Hepatocyte (in vitro differentiated cells): ENCODE data around the gene CD44. TPM values are rescaled to one million over a fixed set of nuclear protein-coding genes. Genes with fewer than 3 reads are reported as not detected.

ENCODE experiments used
- DNase-seq: peaks from one replicate; pipeline ENCODE4 v3.0.0-alpha.2; 2016; ENCODE audit warnings: low spot score
- H2AFZ ChIP-seq: fragments of 200-600 bp; sonication (generic); 2 replicates; pipeline ENCODE4 v1.6.0; 2016; ENCODE audit warnings: antibody characterized with exemption, mild to moderate bottlenecking
- H3K27ac ChIP-seq: fragments of 200-600 bp; sonication (generic); 2 replicates; pipeline ENCODE4 v1.5.1; 2016; ENCODE audit warnings: mild to moderate bottlenecking
- H3K27me3 ChIP-seq: fragments of 200-600 bp; sonication (generic); 2 replicates; pipeline ENCODE4 v1.6.1; 2016
- H3K36me3 ChIP-seq: fragments of 200-600 bp; sonication (generic); replicated peaks from 2 replicates; pipeline ENCODE4 v1.5.1; 2016; ENCODE audit warnings: low read depth; ENCODE audit not compliant: insufficient read depth
- H3K4me1 ChIP-seq: fragments of 200-600 bp; sonication (generic); 2 replicates; pipeline ENCODE4 v1.5.1; 2016; ENCODE audit warnings: mild to moderate bottlenecking, moderate library complexity; ENCODE audit not compliant: insufficient read depth
- H3K4me2 ChIP-seq: fragments of 200-600 bp; sonication (generic); 2 replicates; pipeline ENCODE4 v1.6.0; 2016
- H3K4me3 ChIP-seq: fragments of 200-600 bp; sonication (generic); 2 replicates; pipeline ENCODE4 v1.5.1; 2016; ENCODE audit warnings: mild to moderate bottlenecking
- H3K79me2 ChIP-seq: fragments of 200-600 bp; sonication (generic); 2 replicates; pipeline ENCODE4 v1.6.0; 2017; ENCODE audit warnings: mild to moderate bottlenecking
- H3K9me2 ChIP-seq: fragments of 200-600 bp; sonication (generic); replicated peaks from 2 replicates; pipeline ENCODE4 v1.6.0; 2017; ENCODE audit warnings: mild to moderate bottlenecking; ENCODE audit not compliant: insufficient read depth
- H3K9me3 ChIP-seq: fragments of 200-600 bp; sonication (generic); 2 replicates; pipeline ENCODE4 v1.5.1; 2016; ENCODE audit warnings: low read depth, mild to moderate bottlenecking
- H4K20me1 ChIP-seq: fragments of 200-600 bp; sonication (generic); 2 replicates; pipeline ENCODE4 v1.6.0; 2016; ENCODE audit warnings: mild to moderate bottlenecking; ENCODE audit not compliant: insufficient read depth, poor library complexity, severe bottlenecking
- CTCF ChIP-seq: fragments of 200-600 bp; sonication (generic); IDR thresholded peaks from 2 replicates; pipeline ENCODE4 v1.5.1; 2016; ENCODE audit warnings: antibody characterized with exemption, mild to moderate bottlenecking; ENCODE audit not compliant: poor library complexity
- EZH2 ChIP-seq: fragments of 200-600 bp; sonication (generic); IDR thresholded peaks from 2 replicates; pipeline ENCODE4 v1.6.1; 2016; ENCODE audit warnings: antibody characterized with exemption, mild to moderate bottlenecking, borderline replicate concordance
- EZH2phosphoT487 ChIP-seq: fragments of 200-600 bp; sonication (generic); IDR thresholded peaks from one replicate; pipeline ENCODE4 v1.6.1; 2018; ENCODE audit warnings: antibody characterized with exemption, mild to moderate bottlenecking, low read depth, moderate library complexity; ENCODE audit not compliant: unreplicated experiment, severe bottlenecking
- whole genome bisulfite sequencing: methylation state at CpG from one replicate; pipeline ENCODE4 v1.1.6; 2016; ENCODE audit warnings: low lambda C conversion rate; ENCODE audit errors: missing lambda C conversion rate; 5-methylcytosine and 5-hydroxymethylcytosine counted together
- polyA plus RNA-seq: library from polyadenylated mRNA; unstranded; fragments of >200 nt; fragmentation: Nextera tagmentation; extraction: Ambion mirVana; gene quantifications from 2 replicates; pipeline ENCODE4 v1.2.1, GENCODE V29; 2016
- total RNA-seq: library from RNA; depleted of rRNA; stranded (reverse); fragments of >200 nt; gene quantifications from 2 replicates; pipeline ENCODE4 v1.2.3, GENCODE V29; 2014

CD44 gene
- total and polyA plus RNA-seq, 2 experiments from 2014 or later, result 17.5 to 29.5 TPM

- Histone ChIP-seq H3K9me3 (no peaks in the 10 kb centered on the region), H3K27me3 (peaks cover 12% of the 10 kb centered on the region), H4K20me1 (no peaks in the 10 kb centered on the region), H3K4me3 (no peak overlapping the region), H3K4me2 (no peak overlapping the region), H3K36me3 (no peaks in the 10 kb centered on the region), H3K27ac (no peak overlapping the region), H3K4me1 (peaks cover 4% of the 10 kb centered on the region), H3K9me2 (no peaks in the 10 kb centered on the region), H2AFZ (no peak overlapping the region), H3K79me2 (no peaks in the 10 kb centered on the region)
- WGBS, result 56% methylated on average over 4 of the region's 4 CpGs
- peak; percentile 23 for DNase-seq
- TF ChIP-seq CTCF (no peak), EZH2phosphoT487 (no peak), EZH2 (no peak)
Measured at GRCh38 chr11:35116762-35117640, 22.0 kb upstream of the CD44 start.

- Histone ChIP-seq H3K36me3 (no peaks in the 10 kb centered on the region), H3K79me2 (no peaks in the 10 kb centered on the region), H3K4me2 (no peak overlapping the region), H4K20me1 (no peaks in the 10 kb centered on the region), H3K4me1 (peaks cover 4% of the 10 kb centered on the region), H3K4me3 (no peak overlapping the region), H3K9me2 (no peaks in the 10 kb centered on the region), H3K27me3 (peaks cover 19% of the 10 kb centered on the region), H3K9me3 (no peaks in the 10 kb centered on the region), H2AFZ (no peak overlapping the region), H3K27ac (no peak overlapping the region)
- 92% methylated on average over 4 of the region's 4 CpGs for WGBS
- TF ChIP-seq CTCF (no peak), EZH2phosphoT487 (no peak)
- DNase-seq, result no peak
Measured at GRCh38 chr11:35118906-35119305, 20.1 kb upstream of the CD44 start.

- Histone ChIP-seq H3K27ac (no peak overlapping the region), H3K4me2 (no peak overlapping the region), H3K9me3 (no peaks in the 10 kb centered on the region), H4K20me1 (no peaks in the 10 kb centered on the region), H3K9me2 (no peaks in the 10 kb centered on the region), H3K36me3 (no peaks in the 10 kb centered on the region), H2AFZ (no peak overlapping the region), H3K27me3 (peaks cover 19% of the 10 kb centered on the region), H3K4me3 (no peak overlapping the region), H3K4me1 (peaks cover 4% of the 10 kb centered on the region), H3K79me2 (no peaks in the 10 kb centered on the region)
- TF ChIP-seq EZH2 (no peak), EZH2phosphoT487 (no peak), CTCF (no peak)
- 90% methylated on average over 2 of the region's 2 CpGs for WGBS
- no peak for DNase-seq
Measured at GRCh38 chr11:35121326-35121865, 17.6 kb upstream of the CD44 start.
